Activated CD8-positive, alpha-beta T cell treated with anti-CD3 and anti-CD28 coated beads for 36 hours (primary cell): ENCODE measurements around the gene FRS2. TPM values are rescaled to one million over a fixed set of nuclear protein-coding genes. Genes with fewer than 3 reads are reported as not detected.
"Not testable (repeated sequence)": the region's sequence is repeated elsewhere in the genome, so short reads cannot be mapped to it uniquely, and the experiment has no call there.

Source experiments
- ATAC-seq: fragments of 200-7000 bp; cut with Tn5 transposase; one replicate; pipeline ENCODE4 v1.10.0; 2021; ENCODE audit warnings: mild to moderate bottlenecking, moderate library complexity
- CTCF ChIA-PET: fragments of 350-600 bp; sonication (Branson Sonifier 250); formaldehyde crosslinking; loops from one replicate; lab custom pipeline; 2021; ENCODE audit warnings: antibody characterized with exemption; lab: Charles Lee
- POLR2A ChIA-PET: fragments of 350-600 bp; sonication (Branson Sonifier 250); formaldehyde crosslinking; loops from one replicate; lab custom pipeline; 2021; ENCODE audit warnings: antibody characterized with exemption; lab: Charles Lee
- DNase-seq: peaks from one replicate; pipeline ENCODE4 v3.0.0-alpha.2; 2020
- H3K27ac Mint-ChIP-seq: one replicate; pipeline ENCODE4 v1.8.0; 2021; ENCODE audit warnings: mild to moderate bottlenecking, mixed read lengths
- H3K27me3 Mint-ChIP-seq: one replicate; pipeline ENCODE4 v1.8.0; 2021; ENCODE audit warnings: mixed read lengths
- H3K36me3 Mint-ChIP-seq: one replicate; pipeline ENCODE4 v1.8.0; 2021; ENCODE audit warnings: low read depth, mixed read lengths
- H3K4me1 Mint-ChIP-seq: one replicate; pipeline ENCODE4 v1.8.0; 2021; ENCODE audit warnings: low read depth, mixed read lengths
- H3K4me3 Mint-ChIP-seq: one replicate; pipeline ENCODE4 v1.8.0; 2021; ENCODE audit warnings: mild to moderate bottlenecking, moderate library complexity, mixed read lengths
- H3K9me3 Mint-ChIP-seq: one replicate; pipeline ENCODE4 v1.8.0; 2021; ENCODE audit warnings: mixed read lengths
- intact Hi-C: fragments of 100-400 bp; cut with micrococcal nuclease; formaldehyde crosslinking; loops from one replicate; pipeline ENCODE4 v1.10.0; 2022
- total RNA-seq, 2 experiments: library from RNA; stranded (reverse); gene quantifications; one replicate each; pipeline ENCODE4 v1.2.3, GENCODE V29; 2021
- TF ChIP-seq, protein P1 (sequence below): fragments of 200-600 bp; IDR thresholded peaks from one replicate; pipeline ENCODE4 v1.8.0; 2022; ENCODE audit warnings: antibody characterized with exemption, mild to moderate bottlenecking

FRS2 gene
- total RNA-seq, 2 experiments from 2014 or later: 8.3 to 10.5 TPM

DNA sequence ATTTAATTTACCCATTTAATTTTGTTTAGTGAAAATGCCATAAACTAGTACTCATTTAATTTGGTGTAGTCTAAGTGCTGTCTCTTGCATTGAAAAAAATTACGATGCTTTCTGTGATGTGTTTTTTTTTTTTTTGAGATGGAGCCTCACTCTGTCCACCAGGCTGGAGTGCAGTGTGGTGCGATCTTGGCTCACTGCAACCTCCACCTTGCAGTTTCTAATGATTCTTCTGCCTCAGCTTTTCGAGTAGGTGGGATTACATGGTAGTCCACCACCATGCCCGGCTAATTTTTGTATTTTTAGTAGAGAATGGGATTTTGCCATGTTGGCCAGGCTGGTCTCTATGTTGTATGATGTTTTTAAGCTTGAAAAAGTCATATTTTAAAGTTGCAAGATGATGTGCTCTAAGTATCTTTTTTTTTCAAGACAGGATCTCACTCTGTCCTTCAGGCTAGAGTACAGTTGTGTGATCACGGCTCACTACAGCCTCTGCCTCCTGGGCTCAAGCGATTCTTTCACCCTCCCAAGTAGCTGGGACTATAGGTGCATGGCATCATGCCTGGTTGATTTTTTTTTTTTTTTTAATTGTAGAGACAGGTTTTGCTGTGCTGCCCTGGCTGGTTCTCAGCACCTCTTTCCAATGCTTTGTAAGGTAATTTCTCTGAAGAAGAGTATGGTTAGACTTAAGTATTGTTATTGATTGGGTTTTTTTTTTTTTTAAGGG lies 131.9 kb downstream of the FRS2 start:
- DNase-seq: no peak
- no peak overlapping the region for H3K27ac Mint-ChIP-seq
- peaks cover 51% of the 10 kb centered on the region for H3K36me3 Mint-ChIP-seq
- ChIA-PET CTCF (interaction anchor here (0.5 kb wide), 1 partner anchor 80 kb away, joined by 3 read pairs; no protein-coding TSS in a partner anchor), POLR2A (interaction anchor here (1.3 kb wide), 1 partner anchor 17 kb away, joined by 7 read pairs; the partner anchor contains the start of gene CCT2)
- no peaks in the 10 kb centered on the region for H3K9me3 Mint-ChIP-seq
- H3K4me1 Mint-ChIP-seq: peaks cover 2% of the 10 kb centered on the region
- no peaks in the 10 kb centered on the region for H3K27me3 Mint-ChIP-seq
- intact Hi-C loops: no loop called here
- TF ChIP-seq, protein P1, sequence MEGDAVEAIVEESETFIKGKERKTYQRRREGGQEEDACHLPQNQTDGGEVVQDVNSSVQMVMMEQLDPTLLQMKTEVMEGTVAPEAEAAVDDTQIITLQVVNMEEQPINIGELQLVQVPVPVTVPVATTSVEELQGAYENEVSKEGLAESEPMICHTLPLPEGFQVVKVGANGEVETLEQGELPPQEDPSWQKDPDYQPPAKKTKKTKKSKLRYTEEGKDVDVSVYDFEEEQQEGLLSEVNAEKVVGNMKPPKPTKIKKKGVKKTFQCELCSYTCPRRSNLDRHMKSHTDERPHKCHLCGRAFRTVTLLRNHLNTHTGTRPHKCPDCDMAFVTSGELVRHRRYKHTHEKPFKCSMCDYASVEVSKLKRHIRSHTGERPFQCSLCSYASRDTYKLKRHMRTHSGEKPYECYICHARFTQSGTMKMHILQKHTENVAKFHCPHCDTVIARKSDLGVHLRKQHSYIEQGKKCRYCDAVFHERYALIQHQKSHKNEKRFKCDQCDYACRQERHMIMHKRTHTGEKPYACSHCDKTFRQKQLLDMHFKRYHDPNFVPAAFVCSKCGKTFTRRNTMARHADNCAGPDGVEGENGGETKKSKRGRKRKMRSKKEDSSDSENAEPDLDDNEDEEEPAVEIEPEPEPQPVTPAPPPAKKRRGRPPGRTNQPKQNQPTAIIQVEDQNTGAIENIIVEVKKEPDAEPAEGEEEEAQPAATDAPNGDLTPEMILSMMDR: no peak
- no peak overlapping the region for H3K4me3 Mint-ChIP-seq
- no peak for ATAC-seq

DNA sequence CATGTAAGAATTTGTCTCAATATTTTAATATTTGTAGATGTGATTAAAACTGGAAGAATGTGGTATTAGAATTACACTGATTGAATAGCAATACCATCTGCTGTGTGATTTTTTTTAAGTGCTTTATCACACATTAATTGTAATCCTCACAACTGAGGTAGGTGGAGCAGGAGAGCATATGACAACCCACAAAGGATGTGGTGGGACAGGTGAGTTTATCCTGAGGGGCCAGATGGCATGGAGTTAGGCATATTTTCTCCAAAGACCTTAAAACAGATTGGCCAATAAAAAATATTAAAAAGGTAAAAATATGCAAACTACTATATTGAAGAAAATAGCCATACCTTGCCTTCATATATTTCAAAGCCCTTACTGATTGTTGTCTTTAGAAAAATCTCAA lies 132.8 kb downstream of the FRS2 start:
- H3K4me3 Mint-ChIP-seq: no peak overlapping the region
- DNase-seq: no peak
- POLR2A ChIA-PET: interaction anchor here (0.6 kb wide), 1 partner anchor 15 kb away, joined by 3 read pairs; no protein-coding TSS in a partner anchor
- intact Hi-C loops: no loop called here
- H3K27me3 Mint-ChIP-seq: no peaks in the 10 kb centered on the region
- CTCF ChIA-PET: interaction anchor here (0.8 kb wide), 1 partner anchor 32 kb away, joined by 3 read pairs; no protein-coding TSS in a partner anchor
- no peaks in the 10 kb centered on the region for H3K9me3 Mint-ChIP-seq
- H3K27ac Mint-ChIP-seq: no peak overlapping the region
- no peaks in the 10 kb centered on the region for H3K4me1 Mint-ChIP-seq
- TF ChIP-seq, protein P1: no peak
- peaks cover 44% of the 10 kb centered on the region for H3K36me3 Mint-ChIP-seq
- no peak for ATAC-seq

DNA sequence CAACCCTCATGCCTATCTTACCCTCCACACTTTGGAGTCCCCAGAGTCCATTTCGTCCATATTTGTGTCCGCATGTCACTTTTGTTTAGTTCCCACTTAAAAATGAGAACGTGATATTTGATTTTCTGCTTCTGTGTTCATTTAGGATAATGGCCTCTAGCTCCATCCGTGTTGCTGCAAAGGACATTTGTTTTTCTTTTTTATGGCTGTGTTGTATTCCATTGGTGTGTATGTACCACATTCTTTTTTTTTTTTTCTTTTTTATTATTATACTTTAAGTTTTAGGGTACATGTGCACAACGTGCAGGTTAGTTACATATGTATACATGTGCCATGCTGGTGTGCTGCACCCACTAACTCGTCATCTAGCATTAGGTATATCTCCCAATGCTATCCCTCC lies 133.4 kb downstream of the FRS2 start:
- ATAC-seq, intact Hi-C loops, DNase-seq, H3K4me1 Mint-ChIP-seq, H3K9me3 Mint-ChIP-seq, H3K27ac Mint-ChIP-seq, H3K4me3 Mint-ChIP-seq, H3K27me3 Mint-ChIP-seq: not testable (repeated sequence)
- peaks cover 39% of the 10 kb centered on the region for H3K36me3 Mint-ChIP-seq
- POLR2A ChIA-PET: interaction anchor here (0.6 kb wide), 1 partner anchor 15 kb away, joined by 3 read pairs; no protein-coding TSS in a partner anchor
- CTCF ChIA-PET: interaction anchor here (0.6 to 0.8 kb wide), 2 partner anchors 33 to 116 kb away, joined by 3 read pairs; no protein-coding TSS in a partner anchor

DNA sequence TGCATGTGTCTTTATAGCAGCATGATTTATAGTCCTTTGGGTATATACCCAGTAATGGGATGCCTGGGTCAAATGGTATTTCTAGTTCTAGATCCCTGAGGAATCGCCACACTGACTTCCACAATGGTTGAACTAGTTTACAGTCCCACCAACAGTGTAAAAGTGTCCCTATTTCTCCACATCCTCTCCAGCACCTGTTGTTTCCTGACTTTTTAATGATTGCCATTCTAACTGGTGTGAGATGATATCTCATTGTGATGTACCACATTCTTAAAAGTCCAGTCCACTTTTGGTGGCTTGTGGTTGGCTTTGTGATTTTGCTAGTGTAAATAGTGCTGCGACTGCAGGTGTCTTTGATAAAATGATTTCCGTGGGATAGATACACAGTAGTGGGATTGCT lies 134.1 kb downstream of the FRS2 start:
- H3K27me3 Mint-ChIP-seq, H3K27ac Mint-ChIP-seq, ATAC-seq, DNase-seq, H3K4me1 Mint-ChIP-seq, CTCF ChIA-PET, H3K9me3 Mint-ChIP-seq, POLR2A ChIA-PET, intact Hi-C loops, H3K4me3 Mint-ChIP-seq: not testable (repeated sequence)
- H3K36me3 Mint-ChIP-seq: peaks cover 37% of the 10 kb centered on the region

DNA sequence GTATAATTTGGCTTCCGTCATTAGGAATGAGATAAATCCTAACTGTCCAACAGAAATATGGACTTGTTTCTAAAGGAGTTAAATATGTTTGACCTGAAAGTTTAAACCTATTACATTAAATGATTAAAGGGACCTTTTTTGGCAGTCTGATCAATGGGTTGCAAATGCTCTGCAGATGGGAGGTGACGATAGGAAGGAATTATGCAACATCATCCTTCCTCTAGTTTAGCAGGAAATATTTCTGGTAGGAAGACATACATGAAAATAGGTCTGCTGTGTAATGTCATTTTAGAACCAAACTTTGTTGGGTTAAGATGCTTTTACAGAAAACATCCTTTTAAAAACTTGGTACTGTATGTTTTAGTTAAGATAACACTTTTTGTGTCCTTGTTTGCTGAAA lies 137.9 kb downstream of the FRS2 start:
- no peaks in the 10 kb centered on the region for H3K4me1 Mint-ChIP-seq
- peaks cover 5% of the 10 kb centered on the region for H3K36me3 Mint-ChIP-seq
- no peak overlapping the region for H3K27ac Mint-ChIP-seq
- no peaks in the 10 kb centered on the region for H3K27me3 Mint-ChIP-seq
- H3K9me3 Mint-ChIP-seq: no peaks in the 10 kb centered on the region
- DNase-seq (no peak), ATAC-seq (no peak)
- intact Hi-C loops: no loop called here
- CTCF ChIA-PET: interaction anchor here (1.4 kb wide), 1 partner anchor 317 kb away, joined by 4 read pairs; no protein-coding TSS in a partner anchor
- POLR2A ChIA-PET: interaction anchor here (1.0 to 1.5 kb wide), 2 partner anchors 15 to 22 kb away, joined by 3 to 4 read pairs; partner anchors contain the start of gene CCT2
- TF ChIP-seq, protein P1: no peak
- no peak overlapping the region for H3K4me3 Mint-ChIP-seq

DNA sequence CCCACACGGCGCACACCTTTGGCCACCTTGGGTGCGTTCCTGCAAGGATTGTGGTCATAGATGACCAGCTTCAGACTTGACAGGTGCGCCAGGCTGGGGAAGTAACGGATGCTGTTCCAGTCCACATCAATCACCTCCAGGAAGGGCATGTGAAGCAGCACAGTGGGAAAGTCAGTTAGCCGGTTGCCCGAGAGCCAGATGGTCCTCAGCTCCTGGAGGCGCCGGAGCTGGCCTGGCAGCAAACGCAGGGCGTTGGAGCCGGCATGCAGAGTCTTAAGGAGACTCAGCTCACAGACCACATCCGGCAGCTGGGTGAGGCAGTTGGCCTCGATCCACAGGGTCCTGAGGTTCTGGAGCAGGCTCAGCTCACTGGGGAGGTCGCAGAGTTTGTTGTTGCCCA lies 139.9 kb downstream of the FRS2 start:
- DNase-seq: no peak
- Mint-ChIP-seq H3K9me3 (no peaks in the 10 kb centered on the region), H3K27ac (no peak overlapping the region), H3K36me3 (no peaks in the 10 kb centered on the region), H3K4me1 (no peaks in the 10 kb centered on the region), H3K4me3 (no peak overlapping the region), H3K27me3 (no peaks in the 10 kb centered on the region)
- no peak for ATAC-seq
- POLR2A ChIA-PET: interaction anchor here (0.9 to 1.1 kb wide), 2 partner anchors 9 to 23 kb away, joined by 3 read pairs; no protein-coding TSS in a partner anchor
- intact Hi-C loops: no loop called here
- TF ChIP-seq, protein P1: no peak
- CTCF ChIA-PET: interaction anchor here (1.3 kb wide), 2 partner anchors 30 to 39 kb away, joined by 3 to 4 read pairs; no protein-coding TSS in a partner anchor
